HS-27A (cell line): ENCODE data around the gene OSTN.
"Not testable (repeated sequence)": the region's sequence is repeated elsewhere in the genome, so short reads cannot be mapped to it uniquely, and the experiment has no call there.

Experiments
- DNase-seq: peaks from one replicate; pipeline ENCODE4 v3.0.0-alpha.2; 2012; ENCODE audit warnings: low read depth, missing footprints

The OSTN gene

GRCh38 chr3:191198932-191199331 is at the start of gene OSTN:
Gene OSTN (plus strand): TSS chr3:191199241. CDS start chr3:191212533, 13,292 bp downstream.
- no peak for DNase-seq

- DNase-seq, result no peak
These were observed 47.4 kb upstream of the OSTN start for GRCh38 chr3:191151653-191152052.

- no peak for DNase-seq
These were observed 44.2 kb upstream of the OSTN start for GRCh38 chr3:191154827-191155226.

GRCh38 chr3:191158247-191158646 is 40.8 kb upstream of the OSTN start:
- no peak for DNase-seq

GRCh38 chr3:191158815-191159214 is 40.2 kb upstream of the OSTN start:
- DNase-seq, result no peak

GRCh38 chr3:191165802-191166201 is 33.2 kb upstream of the OSTN start:
- no peak for DNase-seq

GRCh38 chr3:191166368-191166767 is 32.7 kb upstream of the OSTN start:
- DNase-seq, result no peak

GRCh38 chr3:191169566-191169965 is 29.5 kb upstream of the OSTN start:
- no peak for DNase-seq

- no peak for DNase-seq
These were observed 28.9 kb upstream of the OSTN start for GRCh38 chr3:191170097-191170496.

- DNase-seq, result no peak
These were observed 23.9 kb upstream of the OSTN start for GRCh38 chr3:191175102-191175501.

GRCh38 chr3:191176038-191176785 is 22.8 kb upstream of the OSTN start:
- DNase-seq, result no peak

- DNase-seq, result not testable (repeated sequence)
These were observed 13.7 kb upstream of the OSTN start for GRCh38 chr3:191185382-191185781.

- not testable (repeated sequence) for DNase-seq
These were observed 10.8 kb upstream of the OSTN start for GRCh38 chr3:191188246-191188645.

- not testable (repeated sequence) for DNase-seq
These were observed 6.8 kb upstream of the OSTN start for GRCh38 chr3:191192270-191192669.

- no peak for DNase-seq
These were observed 6.1 kb upstream of the OSTN start for GRCh38 chr3:191192941-191193340.

- DNase-seq, result no peak
These were observed 1.2 kb upstream of the OSTN start for GRCh38 chr3:191197761-191198306.

- DNase-seq, result no peak
These were observed 561 bp upstream of the OSTN start for GRCh38 chr3:191198480-191198879.

GRCh38 chr3:191210032-191210431 is 11.0 kb downstream of the OSTN start:
- DNase-seq, result no peak

- no peak for DNase-seq
These were observed 17.5 kb downstream of the OSTN start for GRCh38 chr3:191216510-191216909.

GRCh38 chr3:191217301-191217700 is 18.3 kb downstream of the OSTN start:
- DNase-seq, result no peak

GRCh38 chr3:191220908-191221307 is 21.9 kb downstream of the OSTN start:
- no peak for DNase-seq

- no peak for DNase-seq
These were observed 22.6 kb downstream of the OSTN start for GRCh38 chr3:191221638-191222037.

GRCh38 chr3:191227541-191227940 is 28.5 kb downstream of the OSTN start:
- no peak for DNase-seq

- no peak for DNase-seq
These were observed 35.2 kb downstream of the OSTN start for GRCh38 chr3:191234216-191234615.
